Astrocyte of the spinal cord (primary cell): ENCODE data around the gene MFSD6L.

ENCODE experiments used
- DNase-seq: peaks from one replicate; pipeline ENCODE4 v3.0.0; 2011; ENCODE audit warnings: low read depth, low spot score
- H3K4me3 ChIP-seq: 2 replicates; pipeline ENCODE4 v1.5.1; 2011; ENCODE audit warnings: low read depth, mild to moderate bottlenecking, low read length, moderate library complexity
- in situ Hi-C: cut with HindIII; loops from 2 replicates; pipeline ENCODE4 v1.10.0; 2017; ENCODE audit warnings: low sequenced_read_pairs
- TF ChIP-seq, protein P1 (sequence below): IDR thresholded peaks from 2 replicates; pipeline ENCODE4 v1.5.1; 2012; ENCODE audit warnings: low read depth, mild to moderate bottlenecking, low read length, inconsistent platforms

Gene MFSD6L

DNA sequence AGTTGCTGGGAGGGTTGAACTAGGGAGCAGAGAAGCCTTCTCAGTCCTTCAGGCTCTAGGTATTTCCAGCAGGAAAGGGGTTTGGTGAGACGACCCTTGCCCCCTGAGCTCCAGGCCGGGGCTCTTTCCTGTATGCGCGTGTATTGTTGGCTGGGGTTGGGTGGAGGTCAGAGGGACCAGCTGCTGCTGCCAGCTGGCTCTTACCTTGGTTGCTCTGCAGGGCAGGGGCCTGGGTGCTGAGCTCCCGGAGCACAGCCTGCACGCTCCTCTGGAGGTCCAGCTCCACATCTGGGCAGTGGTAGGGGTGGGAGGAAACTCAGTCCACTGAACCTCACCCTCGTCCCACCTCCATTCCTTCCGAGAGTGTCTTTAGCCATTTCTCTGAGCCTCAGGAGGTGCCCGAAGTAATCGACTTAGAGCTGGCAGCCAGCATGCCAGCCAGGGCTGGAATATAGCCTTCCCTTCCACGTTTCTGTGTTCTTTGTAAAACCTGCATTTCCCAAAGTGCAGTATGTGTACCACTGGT lies 40.3 kb upstream of the MFSD6L start:
- DNase-seq = no peak
- TF ChIP-seq, protein P1, sequence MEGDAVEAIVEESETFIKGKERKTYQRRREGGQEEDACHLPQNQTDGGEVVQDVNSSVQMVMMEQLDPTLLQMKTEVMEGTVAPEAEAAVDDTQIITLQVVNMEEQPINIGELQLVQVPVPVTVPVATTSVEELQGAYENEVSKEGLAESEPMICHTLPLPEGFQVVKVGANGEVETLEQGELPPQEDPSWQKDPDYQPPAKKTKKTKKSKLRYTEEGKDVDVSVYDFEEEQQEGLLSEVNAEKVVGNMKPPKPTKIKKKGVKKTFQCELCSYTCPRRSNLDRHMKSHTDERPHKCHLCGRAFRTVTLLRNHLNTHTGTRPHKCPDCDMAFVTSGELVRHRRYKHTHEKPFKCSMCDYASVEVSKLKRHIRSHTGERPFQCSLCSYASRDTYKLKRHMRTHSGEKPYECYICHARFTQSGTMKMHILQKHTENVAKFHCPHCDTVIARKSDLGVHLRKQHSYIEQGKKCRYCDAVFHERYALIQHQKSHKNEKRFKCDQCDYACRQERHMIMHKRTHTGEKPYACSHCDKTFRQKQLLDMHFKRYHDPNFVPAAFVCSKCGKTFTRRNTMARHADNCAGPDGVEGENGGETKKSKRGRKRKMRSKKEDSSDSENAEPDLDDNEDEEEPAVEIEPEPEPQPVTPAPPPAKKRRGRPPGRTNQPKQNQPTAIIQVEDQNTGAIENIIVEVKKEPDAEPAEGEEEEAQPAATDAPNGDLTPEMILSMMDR = no peak
- no peak overlapping the region for H3K4me3 ChIP-seq
- in situ Hi-C loops = no loop called here

DNA sequence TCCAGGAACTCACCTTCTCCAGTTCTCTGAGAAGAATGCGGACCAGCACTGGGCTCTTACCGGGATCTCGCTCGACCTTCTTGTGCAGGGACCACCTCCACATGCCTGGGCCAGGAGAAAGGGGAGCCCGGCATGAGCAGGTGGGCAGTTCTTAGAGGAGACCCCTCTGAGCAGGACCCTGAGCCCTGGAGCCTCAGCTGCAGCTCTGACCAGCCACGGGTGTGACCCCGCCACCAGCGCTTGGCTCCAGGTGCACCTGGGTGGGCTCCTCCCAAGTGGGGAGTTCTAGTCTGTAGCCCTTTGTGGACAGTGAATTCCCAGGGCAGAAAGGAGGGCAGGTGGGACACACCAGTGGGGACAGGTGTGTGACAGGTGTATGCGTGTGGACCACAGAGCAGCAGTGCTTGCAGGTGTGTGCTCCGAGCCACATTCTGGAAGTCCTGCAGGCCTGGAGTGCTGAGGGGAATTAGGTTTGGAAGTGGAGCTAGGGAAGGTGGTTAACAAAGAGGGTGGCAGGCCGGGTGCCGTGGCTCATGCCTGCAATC lies 39.5 kb upstream of the MFSD6L start:
- in situ Hi-C loops = no loop called here
- TF ChIP-seq, protein P1 = no peak
- no peak for DNase-seq
- no peak overlapping the region for H3K4me3 ChIP-seq

DNA sequence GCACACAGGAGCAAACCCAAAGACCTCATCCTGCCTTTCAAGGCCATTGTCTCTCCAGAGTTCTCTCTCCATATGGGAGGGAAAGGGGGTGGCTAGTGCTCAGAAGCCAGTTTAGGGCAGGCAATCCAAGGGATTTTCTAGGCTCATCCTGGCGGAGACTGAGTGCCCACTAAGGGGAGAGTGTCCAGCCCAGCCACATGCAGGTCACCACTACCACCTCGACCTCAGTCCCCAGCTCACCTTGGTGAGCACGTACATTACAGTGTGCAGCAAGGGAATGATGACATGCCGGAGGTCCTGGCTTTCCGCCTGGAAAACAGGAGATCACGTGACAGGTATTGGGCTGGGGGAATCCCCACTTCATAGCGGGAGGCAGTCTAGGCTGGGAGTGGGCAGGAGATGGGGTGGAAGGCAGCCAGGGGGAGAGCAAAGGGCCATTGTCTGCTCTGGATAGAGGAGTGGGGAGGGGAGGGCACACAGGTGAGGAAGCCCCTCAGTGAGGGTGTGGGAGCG lies 38.5 kb upstream of the MFSD6L start:
- H3K4me3 ChIP-seq = no peak overlapping the region
- in situ Hi-C loops = no loop called here
- TF ChIP-seq, protein P1 = no peak
- no peak for DNase-seq

DNA sequence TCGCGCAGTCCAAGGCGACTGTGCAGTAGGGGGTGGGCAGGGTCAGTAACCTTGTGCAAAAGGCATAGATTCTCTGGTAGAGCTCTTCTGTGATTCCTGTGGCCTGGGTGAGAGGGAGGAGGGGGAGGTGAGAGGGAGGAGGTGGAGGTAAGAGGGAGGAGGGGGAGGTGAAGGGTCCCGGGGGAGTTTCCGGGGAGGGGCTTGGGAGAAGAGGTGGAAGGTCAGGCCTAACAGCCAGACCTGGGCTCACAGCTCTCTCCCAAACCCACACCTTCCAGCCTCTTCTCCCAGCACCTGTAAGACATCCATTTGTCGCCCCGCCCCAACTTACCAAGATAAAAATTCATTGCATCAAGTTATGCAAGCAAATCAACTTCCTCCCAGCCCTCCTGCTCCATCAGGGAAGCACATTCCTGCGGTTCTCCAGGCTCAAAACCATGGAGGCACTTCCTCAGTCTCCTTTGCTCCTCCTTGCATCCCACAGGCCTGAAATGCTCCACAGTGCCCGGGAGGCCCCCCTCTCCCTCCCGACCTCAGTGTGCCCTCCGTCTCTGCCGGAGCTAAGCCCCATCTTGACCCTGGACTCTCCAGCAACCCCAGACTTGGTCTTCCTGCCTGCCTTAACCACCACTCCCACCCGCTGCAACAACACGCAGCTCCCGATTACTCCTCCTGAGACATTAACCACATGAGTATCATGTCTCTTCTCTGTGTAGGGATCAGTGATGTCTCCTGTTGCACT lies 37.8 kb upstream of the MFSD6L start:
- in situ Hi-C loops = no loop called here
- no peak overlapping the region for H3K4me3 ChIP-seq
- TF ChIP-seq, protein P1 = no peak
- no peak for DNase-seq

DNA sequence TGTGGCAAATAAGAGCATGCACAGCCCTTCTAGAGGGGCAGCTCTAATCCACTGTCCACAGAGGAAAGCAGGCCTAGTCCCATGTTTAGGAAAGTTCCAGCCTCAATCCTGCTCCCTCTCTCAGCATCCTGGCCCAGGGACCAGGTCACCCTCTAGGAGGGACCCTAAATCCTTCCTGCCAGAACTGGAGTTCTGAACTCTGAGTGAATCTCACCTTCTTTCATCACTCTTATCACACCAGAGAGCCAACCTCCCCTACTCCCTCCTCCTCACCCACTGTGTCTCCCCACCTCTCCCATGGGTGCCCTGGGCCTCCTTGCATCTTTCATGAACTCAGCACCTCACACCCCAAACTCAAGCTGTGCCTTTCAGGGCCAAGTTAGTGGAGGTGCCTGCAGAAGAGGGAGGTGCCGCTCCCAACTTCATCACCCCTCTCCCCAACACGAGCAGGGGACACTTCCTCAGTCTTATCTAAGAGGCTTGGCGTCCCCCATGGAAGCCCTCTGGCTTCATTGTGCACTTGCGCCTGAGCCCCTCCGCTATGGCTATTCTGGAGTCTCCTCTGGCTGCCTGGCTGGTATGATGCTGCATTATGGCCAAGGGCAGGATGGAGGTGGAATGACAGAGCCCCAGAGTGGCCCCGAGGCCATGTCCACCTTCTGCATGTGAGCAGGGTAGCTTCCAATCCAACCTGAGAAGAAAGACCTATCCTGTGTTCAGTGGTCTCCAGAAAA lies 36.6 kb upstream of the MFSD6L start:
- in situ Hi-C loops = no loop called here

DNA sequence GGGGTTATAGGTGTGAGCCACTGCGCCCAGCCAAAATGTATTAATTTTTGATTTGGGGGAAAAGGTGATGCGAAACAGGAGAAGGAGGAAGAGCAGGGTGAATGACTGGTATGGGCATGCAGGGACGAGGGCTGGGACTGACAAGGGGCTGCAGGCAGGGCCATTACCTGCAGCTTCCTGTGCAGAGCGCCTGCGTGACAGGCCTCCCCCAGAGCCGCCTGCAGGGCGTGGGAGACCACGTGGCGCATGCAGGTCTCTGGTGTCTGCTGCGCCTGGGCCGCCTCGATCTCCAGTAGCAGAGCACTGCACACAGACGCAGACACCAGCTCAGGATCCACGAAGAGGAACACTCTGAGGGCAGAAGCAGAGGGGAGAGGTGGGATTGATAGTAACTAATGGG lies 35.9 kb upstream of the MFSD6L start:
- no peak for DNase-seq
- H3K4me3 ChIP-seq = no peak overlapping the region
- TF ChIP-seq, protein P1 = no peak
- in situ Hi-C loops = no loop called here

More for the DNA sequence above, 36.6 kb upstream of the MFSD6L start:
- no peak overlapping the region for H3K4me3 ChIP-seq
- TF ChIP-seq, protein P1 = no peak
- DNase-seq = no peak
